AG04450 (cell line): Measurements from ENCODE around the gene NAP1L1. TPM values are rescaled to one million over a fixed set of nuclear protein-coding genes. Genes with fewer than 3 reads are reported as not detected.
"Not testable (repeated sequence)": the region's sequence is repeated elsewhere in the genome, so short reads cannot be mapped to it uniquely, and the experiment has no call there.

Experiments used
- CTCF ChIA-PET: fragments of 300-600, 350-600 bp; formaldehyde crosslinking; extraction: SDS; loops from one replicate; lab custom pipeline; 2022; ENCODE audit warnings: antibody characterized with exemption, inconsistent platforms; lab: Charles Lee
- POLR2A ChIA-PET: fragments of 350-600 bp; formaldehyde crosslinking; extraction: SDS; loops from one replicate; lab custom pipeline; 2021; ENCODE audit warnings: antibody characterized with exemption, inconsistent platforms; lab: Yijun Ruan, JAX
- DNase-seq: peaks from one replicate; pipeline ENCODE4 v3.0.0-alpha.2; 2011; ENCODE audit warnings: low read depth, low spot score
- H3K27ac ChIP-seq: one replicate; pipeline ENCODE4 v1.5.1; 2012; ENCODE audit warnings: low read depth, low read length, control low read depth
- H3K27me3 ChIP-seq: one replicate; pipeline ENCODE4 v1.6.0; 2012; ENCODE audit warnings: low read length; ENCODE audit not compliant: control insufficient read depth, insufficient read depth
- H3K4me3 ChIP-seq: 2 replicates; pipeline ENCODE4 v1.5.1; 2011; ENCODE audit warnings: mild to moderate bottlenecking, low read depth, low read length, control low read depth
- H3K9me3 ChIP-seq: 2 replicates; pipeline ENCODE4 v1.5.1; 2012; ENCODE audit warnings: low read length; ENCODE audit not compliant: control insufficient read depth, insufficient read depth
- CTCF ChIP-seq: IDR thresholded peaks from 2 replicates; pipeline ENCODE4 v1.5.1; 2011; ENCODE audit warnings: low read depth, low read length, control low read depth, inconsistent platforms
- polyA plus RNA-seq: library from polyadenylated mRNA; depleted of rRNA; stranded (reverse); fragments of >200 nt; gene quantifications from 2 replicates; pipeline ENCODE4 v1.2.3, GENCODE V29; 2011; rRNA removed

The NAP1L1 gene
- polyA plus RNA-seq, 1 experiment, result 593 TPM

- Histone ChIP-seq H3K4me3 (no peak overlapping the region), H3K27ac (no peak overlapping the region), H3K9me3 (no peaks in the 10 kb centered on the region), H3K27me3 (no peaks in the 10 kb centered on the region)
- no peak for DNase-seq
- ChIA-PET POLR2A (no interaction called here), CTCF (interaction anchor here (0.6 to 1.3 kb wide), 2 partner anchors 10 to 240 kb away, joined by 3 to 4 read pairs; no protein-coding TSS in a partner anchor)
- TF ChIP-seq CTCF, result no peak
These were observed 94.1 kb downstream of the NAP1L1 start for GRCh38 chr12:75990189-75990912.

GRCh38 chr12:75987709-75988108 is 96.8 kb downstream of the NAP1L1 start:
- H3K27ac ChIP-seq, DNase-seq, H3K9me3 ChIP-seq, CTCF ChIA-PET, H3K27me3 ChIP-seq, POLR2A ChIA-PET, H3K4me3 ChIP-seq: not testable (repeated sequence)

Other genes with a start within 250 kb of the NAP1L1 start
- gene PHLDA1, start 52.9 kb downstream of the NAP1L1 start, polyA plus RNA-seq, result 89.0 and 99.5 TPM in 2 replicates